ENCODE results near the gene WHRN. TPM values are rescaled to one million over a fixed set of nuclear protein-coding genes. Genes with fewer than 3 reads are reported as not detected.

WHRN gene
- total and polyA plus RNA-seq, 2 of the 13 experiments (the other 11 are each of a cell fraction or from before 2014, with no cell fraction given) = 2.3 to 5.3 TPM

GRCh38 chr9:114501796-114502682 lies 3.2 kb downstream of the WHRN start (continued):
- TF ChIP-seq ZNF646 (CRISPR knock-in tag; IDR thresholded peaks at IDR 0.05) = 0 out of 2 replicates have a peak, but pooled peaks have one; percentile 28
- TF ChIP-seq RBFOX2 (IDR thresholded peaks at IDR 0.05; ENCODE audit: low read depth, low read length) = 0 out of 2 replicates have a peak, but pooled peaks have one; percentile 35
- peak; percentile 22; the same call in 1 of the 2 replicates for TF ChIP-seq ZNF891 (CRISPR knock-in tag; IDR thresholded peaks at IDR 0.05)
- TF ChIP-seq ZNF292 (CRISPR knock-in tag; IDR thresholded peaks at IDR 0.05; ENCODE audit: borderline replicate concordance, low read depth) = 0 out of 2 replicates have a peak, but pooled peaks have one; percentile 33
- TF ChIP-seq YY1 (IDR thresholded peaks at IDR 0.05; ENCODE audit: insufficient read depth, insufficient replicate concordance, low read depth, low read length) = peak; percentile 84
- peak; percentile 47; the same call in 1 of the 2 replicates for TF ChIP-seq ZNF501 (CRISPR knock-in tag; IDR thresholded peaks at IDR 0.05)
- peak; percentile 59; the same call in 1 of the 2 replicates for TF ChIP-seq NFRKB (IDR thresholded peaks at IDR 0.05)
- TF ChIP-seq HDAC1 (CRISPR knock-in tag; IDR thresholded peaks at IDR 0.05) = 0 out of 2 replicates have a peak, but pooled peaks have one; percentile 14
- TF ChIP-seq ZNF781 (CRISPR knock-in tag; IDR thresholded peaks at IDR 0.05; ENCODE audit: borderline replicate concordance, not compliant biosample characterization) = peak; percentile 38
- 0 out of 2 replicates have a peak, but pooled peaks have one; percentile 39 for TF ChIP-seq ZNF224 (CRISPR knock-in tag; IDR thresholded peaks at IDR 0.05)
- TF ChIP-seq ZBTB25 (CRISPR knock-in tag; IDR thresholded peaks at IDR 0.05) = 0 out of 2 replicates have a peak, but pooled peaks have one; percentile 18
- no peak for TF ChIP-seq NR1H2 (CRISPR knock-in tag; IDR thresholded peaks at IDR 0.05; ENCODE audit: borderline replicate concordance, low read depth)
- TF ChIP-seq KMT2B (CRISPR knock-in tag; IDR thresholded peaks at IDR 0.05) = peak; percentile 38
- TF ChIP-seq SALL1 (CRISPR knock-in tag; IDR thresholded peaks at IDR 0.05) = peak; percentile 54
- peak; percentile 57 for TF ChIP-seq TAF1 (CRISPR knock-in tag; IDR thresholded peaks at IDR 0.05)
- TF ChIP-seq PHF21A (CRISPR knock-in tag; IDR thresholded peaks at IDR 0.05) = 0 out of 2 replicates have a peak, but pooled peaks have one; percentile 34
- no peak for TF ChIP-seq RFXANK (CRISPR knock-in tag; IDR thresholded peaks at IDR 0.05)
- 0 out of 2 replicates have a peak, but pooled peaks have one; percentile 7 for TF ChIP-seq HNF4G (IDR thresholded peaks at IDR 0.05; ENCODE audit: borderline replicate concordance, low read depth, low read length)
- no peak for TF ChIP-seq HNF4G (CRISPR knock-in tag; IDR thresholded peaks at IDR 0.05; ENCODE audit: borderline replicate concordance, low read depth)
- no peak for TF ChIP-seq ZNF234 (CRISPR knock-in tag; conservative IDR thresholded peaks at IDR 0.05)
- TF ChIP-seq KAT8 (CRISPR knock-in tag; IDR thresholded peaks at IDR 0.05) = 0 out of 2 replicates have a peak, but pooled peaks have one; percentile 25
- TF ChIP-seq BHLHE40 (IDR thresholded peaks at IDR 0.05; ENCODE audit: low read length) = no peak

Data from HepG2 (cell line).